ENCODE data around the gene KCNG2.

Gene KCNG2

DNA sequence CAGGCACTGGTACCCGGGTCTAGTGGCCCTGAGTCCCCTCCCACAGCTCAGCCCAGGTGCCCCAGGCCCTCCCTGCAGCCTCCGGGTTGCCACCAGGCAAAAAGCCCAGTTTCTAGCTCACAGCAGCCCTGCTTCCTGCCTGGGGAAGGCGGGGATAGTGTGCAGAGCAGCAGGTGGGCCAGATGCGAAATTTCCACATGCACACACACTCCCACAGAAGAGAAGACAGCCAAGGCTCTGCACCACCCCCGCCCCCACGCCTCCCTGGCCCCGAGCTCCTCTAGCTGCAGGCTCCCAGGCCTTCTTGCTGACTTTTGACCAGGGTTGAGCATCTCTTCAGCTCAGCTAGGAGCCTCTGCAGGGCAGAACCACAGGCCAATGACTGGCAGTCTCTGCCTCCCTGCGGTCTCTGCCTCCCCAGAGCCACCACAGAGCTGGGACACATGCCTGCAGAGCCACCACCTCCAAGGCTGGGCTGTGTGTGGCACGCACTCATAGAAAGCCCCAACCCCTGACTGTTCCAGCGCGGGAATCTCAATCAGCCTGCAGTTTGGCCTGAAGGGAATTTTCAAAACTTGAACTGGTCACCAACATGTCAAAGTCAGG, 146.5 kb downstream of the KCNG2 start:
- peak; percentile 67 for DNase-seq

DNA sequence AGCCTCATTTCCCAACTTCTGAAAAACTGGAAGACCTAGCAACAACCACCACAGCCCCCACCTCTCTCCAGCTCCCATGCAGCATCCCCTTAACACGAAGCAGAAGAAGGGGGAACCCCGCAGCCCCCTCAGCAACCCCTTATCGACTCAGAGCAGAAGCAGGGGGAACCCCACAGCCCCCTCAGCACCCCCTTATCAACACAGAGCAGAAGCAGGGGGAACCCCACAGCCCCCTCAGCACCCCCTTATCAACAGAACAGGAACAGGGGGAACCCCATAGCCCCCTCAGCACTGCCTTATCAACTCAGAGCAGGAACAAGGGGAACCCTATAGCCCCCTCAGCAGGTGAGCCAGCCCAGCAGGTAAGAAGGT, 147.0 kb downstream of the KCNG2 start:
- DNase-seq, result peak; percentile 57

DNA sequence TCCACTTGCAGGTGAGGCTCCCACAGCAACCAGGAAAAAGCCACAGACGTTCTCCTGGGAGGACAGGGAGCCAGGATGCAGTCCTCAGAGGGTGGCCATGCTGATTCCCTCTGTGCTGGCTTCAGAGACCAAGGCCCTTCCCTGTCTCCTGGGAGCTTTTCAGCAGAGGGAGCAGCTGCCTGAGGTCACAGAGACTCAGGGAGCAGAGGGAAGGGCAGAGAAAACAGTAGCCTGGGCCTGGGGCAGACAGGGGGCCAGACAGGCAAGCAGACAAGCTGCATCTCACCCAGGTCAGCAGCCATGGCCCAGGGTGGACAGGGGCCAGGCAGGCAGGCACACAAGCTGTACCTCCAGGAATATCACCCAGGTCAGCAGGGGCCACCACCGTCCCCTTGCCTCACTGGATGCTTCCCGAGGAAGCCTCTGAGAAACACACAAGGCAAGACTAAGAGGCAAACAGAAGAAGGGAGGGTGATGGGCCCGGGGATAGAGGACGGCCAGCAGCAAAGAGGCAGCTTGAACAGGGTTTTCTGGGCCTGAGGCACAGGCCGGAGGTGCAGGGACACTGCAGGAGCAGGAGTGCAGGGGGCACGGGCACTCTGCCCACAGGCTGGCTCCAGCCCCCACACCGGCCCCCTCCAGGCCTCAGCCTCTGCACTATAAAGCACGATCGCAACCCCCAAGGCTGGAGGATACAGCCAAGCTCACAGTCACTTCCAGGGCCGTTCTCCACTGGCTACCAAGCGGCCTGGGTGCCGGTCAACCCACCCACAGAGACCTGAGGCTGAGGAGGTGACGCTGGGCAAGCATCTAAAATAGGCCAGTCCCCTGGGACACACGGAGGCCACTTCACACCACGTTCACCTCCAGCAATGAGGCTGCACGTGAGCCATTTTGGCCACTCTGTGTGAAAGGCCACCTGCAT, 147.6 kb downstream of the KCNG2 start:
- DNase-seq, result peak; percentile 57

GRCh38 chr18:79947054-79947755, 149.5 kb downstream of the KCNG2 start:
- no peak for DNase-seq

GRCh38 chr18:79947881-79948610, 150.3 kb downstream of the KCNG2 start:
- no peak for DNase-seq

GRCh38 chr18:79948719-79949411, 151.1 kb downstream of the KCNG2 start:
- DNase-seq, result peak; percentile 47
